ENCODE measurements around the gene KCNRG. TPM values are rescaled to one million over a fixed set of nuclear protein-coding genes. Genes with fewer than 3 reads are reported as not detected.
"Not testable (repeated sequence)": the region's sequence is repeated elsewhere in the genome, so short reads cannot be mapped to it uniquely, and the experiment has no call there.

KCNRG gene
- total RNA-seq, 3 donors from 2014 or later = 1.6 to 2.6 (median 1.8) TPM

DNA sequence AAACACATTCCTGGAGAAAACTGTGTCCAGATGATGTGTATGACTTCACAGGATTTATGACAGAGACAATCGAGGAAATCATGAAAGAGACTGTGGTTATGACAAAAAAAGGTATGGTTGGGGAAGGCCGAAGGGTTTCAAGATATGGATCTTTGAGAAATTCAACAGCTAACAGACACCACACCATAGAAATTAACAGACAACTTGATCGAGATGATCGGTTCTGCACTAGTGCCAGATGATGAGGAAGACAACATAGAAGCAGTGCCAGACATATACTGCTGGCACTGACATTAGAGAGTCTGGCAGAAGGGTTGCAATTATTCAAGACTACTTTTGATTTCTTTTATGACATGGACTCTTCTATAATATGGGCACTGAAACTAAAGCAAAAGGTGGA lies 37.2 kb downstream of the KCNRG start:
- intact Hi-C loops (cut with DNase I; ENCODE audit: low total_unique reads) = no loop called here
- no peaks in the 10 kb centered on the region for H3K36me3 ChIP-seq
- no peaks in the 10 kb centered on the region for H3K4me1 ChIP-seq
- H3K27ac ChIP-seq = no peak overlapping the region
- H3K27me3 ChIP-seq = no peaks in the 10 kb centered on the region
- H3K4me3 ChIP-seq = no peak overlapping the region
- TF ChIP-seq POLR2AphosphoS5 (IDR thresholded peaks at IDR 0.05) (no peak), POLR2A (IDR thresholded peaks at IDR 0.05) (no peak)
- TF ChIP-seq, protein P1, sequence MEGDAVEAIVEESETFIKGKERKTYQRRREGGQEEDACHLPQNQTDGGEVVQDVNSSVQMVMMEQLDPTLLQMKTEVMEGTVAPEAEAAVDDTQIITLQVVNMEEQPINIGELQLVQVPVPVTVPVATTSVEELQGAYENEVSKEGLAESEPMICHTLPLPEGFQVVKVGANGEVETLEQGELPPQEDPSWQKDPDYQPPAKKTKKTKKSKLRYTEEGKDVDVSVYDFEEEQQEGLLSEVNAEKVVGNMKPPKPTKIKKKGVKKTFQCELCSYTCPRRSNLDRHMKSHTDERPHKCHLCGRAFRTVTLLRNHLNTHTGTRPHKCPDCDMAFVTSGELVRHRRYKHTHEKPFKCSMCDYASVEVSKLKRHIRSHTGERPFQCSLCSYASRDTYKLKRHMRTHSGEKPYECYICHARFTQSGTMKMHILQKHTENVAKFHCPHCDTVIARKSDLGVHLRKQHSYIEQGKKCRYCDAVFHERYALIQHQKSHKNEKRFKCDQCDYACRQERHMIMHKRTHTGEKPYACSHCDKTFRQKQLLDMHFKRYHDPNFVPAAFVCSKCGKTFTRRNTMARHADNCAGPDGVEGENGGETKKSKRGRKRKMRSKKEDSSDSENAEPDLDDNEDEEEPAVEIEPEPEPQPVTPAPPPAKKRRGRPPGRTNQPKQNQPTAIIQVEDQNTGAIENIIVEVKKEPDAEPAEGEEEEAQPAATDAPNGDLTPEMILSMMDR (IDR thresholded peaks at IDR 0.05) = no peak
- no peak for DNase-seq (ENCODE audit: low spot score in 2 of 2)
- no peaks in the 10 kb centered on the region for H3K9me3 ChIP-seq

DNA sequence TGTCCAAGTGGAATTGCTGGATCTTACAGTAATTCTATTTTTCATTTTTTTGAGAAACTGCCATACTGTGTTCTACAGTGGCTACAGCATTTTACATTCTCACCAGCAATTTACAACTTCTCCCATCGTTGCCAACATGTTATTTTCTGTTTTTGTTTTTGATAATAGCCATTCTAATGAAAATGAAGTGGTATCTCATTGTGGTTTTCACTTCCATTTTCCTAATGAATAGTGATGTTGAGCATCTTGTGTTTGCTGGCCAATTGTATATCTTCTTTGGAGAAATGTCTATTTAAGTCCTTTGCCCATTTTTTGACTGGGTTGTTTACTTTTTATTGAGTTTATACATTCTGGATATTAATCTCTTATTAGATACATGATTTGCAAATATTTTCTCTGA lies 38.6 kb downstream of the KCNRG start:
- Histone ChIP-seq H3K4me1 (no peaks in the 10 kb centered on the region), H3K36me3 (no peaks in the 10 kb centered on the region), H3K27ac (no peak overlapping the region), H3K27me3 (no peaks in the 10 kb centered on the region), H3K4me3 (no peak overlapping the region), H3K9me3 (no peaks in the 10 kb centered on the region)
- no peak for DNase-seq (ENCODE audit: low spot score in 2 of 2)
- TF ChIP-seq, protein P1 (IDR thresholded peaks at IDR 0.05) = no peak
- no peak for TF ChIP-seq POLR2A (IDR thresholded peaks at IDR 0.05)
- no peak for TF ChIP-seq POLR2AphosphoS5 (IDR thresholded peaks at IDR 0.05)
- intact Hi-C loops (cut with DNase I; ENCODE audit: low total_unique reads) = no loop called here

DNA sequence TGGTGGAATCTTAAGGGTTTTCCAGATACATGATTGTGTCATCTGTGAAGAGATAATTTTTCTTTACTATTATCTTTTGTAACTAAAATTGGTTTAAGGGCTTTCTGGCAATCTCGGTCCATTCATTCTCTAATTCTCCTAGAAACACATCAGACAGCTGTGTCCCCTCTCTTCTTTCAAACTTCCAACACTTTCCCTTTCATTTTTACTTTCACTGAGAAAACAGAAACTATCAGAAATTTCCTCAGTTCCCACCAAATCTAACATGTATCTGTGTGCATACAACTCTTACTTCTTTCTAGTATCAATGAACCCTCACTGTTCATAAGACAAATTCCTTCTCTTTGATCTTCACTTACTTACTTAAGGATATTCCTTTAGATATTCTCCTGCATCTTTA lies 40.2 kb downstream of the KCNRG start:
- intact Hi-C loops (cut with DNase I; ENCODE audit: low total_unique reads) = no loop called here

DNA sequence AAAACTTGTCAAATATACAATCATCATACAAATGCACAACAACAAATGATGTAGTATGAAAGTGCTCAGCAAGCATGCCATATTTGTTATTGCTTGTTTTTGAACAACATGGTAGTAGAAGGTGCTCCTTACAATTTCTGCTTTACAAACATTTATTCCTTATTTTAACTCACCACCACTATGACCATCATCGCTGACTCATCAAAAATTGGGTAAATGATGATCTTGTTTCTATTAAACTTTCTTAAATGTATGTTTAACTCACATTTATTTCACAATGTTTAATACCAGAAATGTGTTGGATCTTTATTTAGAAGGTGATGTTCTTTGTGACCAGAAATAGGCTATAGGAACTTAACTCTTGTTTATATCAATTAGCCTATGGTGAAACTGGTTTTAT lies 45.5 kb downstream of the KCNRG start:
- DNase-seq (ENCODE audit: low spot score in 2 of 2) = no peak
- Histone ChIP-seq H3K4me3 (no peak overlapping the region), H3K9me3 (no peaks in the 10 kb centered on the region), H3K4me1 (no peaks in the 10 kb centered on the region), H3K36me3 (no peaks in the 10 kb centered on the region), H3K27ac (no peak overlapping the region), H3K27me3 (no peaks in the 10 kb centered on the region)
- TF ChIP-seq POLR2A (IDR thresholded peaks at IDR 0.05) (no peak), POLR2AphosphoS5 (IDR thresholded peaks at IDR 0.05) (no peak)
- intact Hi-C loops (cut with DNase I; ENCODE audit: low total_unique reads) = no loop called here

More for the DNA sequence above, 40.2 kb downstream of the KCNRG start:
- TF ChIP-seq POLR2A (IDR thresholded peaks at IDR 0.05) (no peak), POLR2AphosphoS5 (IDR thresholded peaks at IDR 0.05) (no peak)
- TF ChIP-seq, protein P1 (IDR thresholded peaks at IDR 0.05) = no peak
- H3K4me3 ChIP-seq = no peak overlapping the region
- H3K27ac ChIP-seq = no peak overlapping the region
- H3K27me3 ChIP-seq = no peaks in the 10 kb centered on the region
- H3K9me3 ChIP-seq = no peaks in the 10 kb centered on the region
- H3K36me3 ChIP-seq = no peaks in the 10 kb centered on the region
- DNase-seq (ENCODE audit: low spot score in 2 of 2) = no peak
- no peaks in the 10 kb centered on the region for H3K4me1 ChIP-seq

DNA sequence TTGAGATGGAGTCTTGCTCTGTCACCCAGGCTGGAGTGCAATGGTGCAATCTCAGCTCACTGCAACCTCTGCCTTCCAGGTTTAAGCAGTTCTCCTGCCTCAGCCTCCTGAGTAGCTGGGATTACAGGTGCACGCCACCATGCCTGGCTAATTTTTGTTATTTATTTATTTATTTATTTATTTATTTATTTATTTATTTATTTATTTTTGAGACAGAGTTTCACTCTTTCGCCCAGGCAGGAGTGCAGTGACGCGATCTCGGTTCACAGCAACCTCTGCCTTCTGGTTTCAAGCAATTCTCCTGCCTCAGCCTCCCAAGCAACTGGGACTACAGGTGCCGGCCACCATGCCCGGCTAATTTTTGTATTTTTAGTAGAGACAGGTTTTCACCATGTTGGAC lies 47.1 kb downstream of the KCNRG start:
- H3K27ac ChIP-seq; DNase-seq (ENCODE audit: low spot score in 2 of 2); H3K4me3 ChIP-seq; H3K36me3 ChIP-seq; H3K27me3 ChIP-seq; H3K9me3 ChIP-seq; H3K4me1 ChIP-seq; intact Hi-C loops (cut with DNase I; ENCODE audit: low total_unique reads): not testable (repeated sequence)

DNA sequence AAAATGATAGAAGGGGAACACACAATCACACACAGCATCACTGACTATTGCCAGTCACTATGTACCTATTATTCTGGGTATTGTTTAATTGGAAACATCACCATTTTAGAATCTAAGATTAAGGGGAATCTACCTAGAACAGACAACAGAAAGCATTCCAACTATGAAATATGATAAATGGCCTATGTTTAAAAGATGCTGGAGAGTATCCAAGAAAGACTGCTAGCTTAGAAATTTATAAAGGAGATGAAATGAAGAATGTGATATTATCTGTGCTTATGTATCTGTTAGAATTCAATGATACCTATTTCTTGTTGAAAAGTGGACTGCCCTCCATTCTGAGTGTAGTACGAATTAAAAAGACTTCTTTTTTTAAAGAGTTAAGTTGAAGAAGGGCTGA lies 50.5 kb downstream of the KCNRG start:
- intact Hi-C loops (cut with DNase I; ENCODE audit: low total_unique reads) = no loop called here
- H3K27me3 ChIP-seq = no peaks in the 10 kb centered on the region
- no peak overlapping the region for H3K27ac ChIP-seq
- no peak for DNase-seq (ENCODE audit: low spot score in 2 of 2)
- H3K36me3 ChIP-seq = no peaks in the 10 kb centered on the region
- no peak for TF ChIP-seq POLR2A (IDR thresholded peaks at IDR 0.05)
- TF ChIP-seq, protein P1 (IDR thresholded peaks at IDR 0.05) = no peak
- TF ChIP-seq POLR2AphosphoS5 (IDR thresholded peaks at IDR 0.05) = no peak
- no peaks in the 10 kb centered on the region for H3K9me3 ChIP-seq
- H3K4me1 ChIP-seq = no peaks in the 10 kb centered on the region
- no peak overlapping the region for H3K4me3 ChIP-seq

Measured in breast epithelium (tissue), 4 donors.